ENCODE results near the gene WDR36.

DNA sequence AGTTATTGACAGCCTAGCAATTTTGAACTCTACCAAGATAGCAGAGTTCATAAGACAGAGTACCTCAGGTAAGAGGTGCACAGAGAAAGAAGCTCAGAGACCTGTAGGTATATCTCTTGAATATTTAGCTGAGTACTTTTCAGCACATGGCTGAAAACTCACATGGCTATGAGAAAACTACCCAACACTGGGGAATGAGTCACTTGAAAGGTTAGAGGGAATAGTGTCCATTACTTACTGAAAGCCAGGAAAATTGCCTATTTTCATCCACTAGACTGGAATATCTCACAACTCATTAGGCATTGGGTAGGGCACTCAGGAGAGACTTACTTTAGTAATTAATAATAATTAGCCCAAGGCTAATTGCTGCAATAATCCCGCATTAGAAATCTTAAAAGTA is 12.3 kb upstream of the WDR36 start:
- TF ChIP-seq POLR2A (IDR thresholded peaks at IDR 0.05; ENCODE audit: low read depth, low read length) = no peak
- no peak for TF ChIP-seq SPI1 (IDR thresholded peaks at IDR 0.05; ENCODE audit: low read depth, low read length)

Measured in GM12891 (cell line).